OCI-LY1 (cell line): ENCODE data around the gene TRPV4.

ENCODE experiments used
- H2AFZ ChIP-seq: fragments of 200-600 bp; sonication (generic), shearing (Covaris generic); 2 replicates; pipeline ENCODE4 v1.6.0; 2014; ENCODE audit warnings: antibody characterized with exemption, mild to moderate bottlenecking, low read length
- H3F3A ChIP-seq: fragments of 200-600 bp; sonication (generic), shearing (Covaris generic); 2 replicates; pipeline ENCODE4 v1.6.0; 2014; ENCODE audit warnings: mild to moderate bottlenecking, antibody characterized with exemption, low read length, moderate library complexity; ENCODE audit not compliant: insufficient read depth
- H3K27ac ChIP-seq: fragments of 200-600 bp; sonication (generic); 2 replicates; pipeline ENCODE4 v1.5.1; 2014; ENCODE audit warnings: low read length, mixed run types, mild to moderate bottlenecking, low read depth; ENCODE audit not compliant: poor library complexity, severe bottlenecking
- H3K27me3 ChIP-seq: fragments of 200-600 bp; sonication (generic); 2 replicates; pipeline ENCODE4 v1.6.0; 2014; ENCODE audit warnings: antibody characterized with exemption, mild to moderate bottlenecking, low read length, moderate library complexity; ENCODE audit not compliant: insufficient read depth
- H3K36me3 ChIP-seq: fragments of 200-600 bp; sonication (generic); 2 replicates; pipeline ENCODE4 v1.6.1; 2014; ENCODE audit warnings: mild to moderate bottlenecking, antibody characterized with exemption, low read length, moderate library complexity, mixed read lengths; ENCODE audit not compliant: insufficient read depth
- H3K4me1 ChIP-seq: fragments of 200-600 bp; sonication (generic); 2 replicates; pipeline ENCODE4 v1.5.1; 2014; ENCODE audit warnings: mild to moderate bottlenecking, low read length, moderate library complexity; ENCODE audit not compliant: insufficient read depth, severe bottlenecking
- H3K4me2 ChIP-seq: fragments of 200-600 bp; sonication (generic), shearing (Covaris generic); 2 replicates; pipeline ENCODE4 v1.6.1; 2014; ENCODE audit warnings: low read length
- H3K4me3 ChIP-seq: fragments of 200-600 bp; sonication (generic); 2 replicates; pipeline ENCODE4 v1.5.1; 2014; ENCODE audit warnings: low read length, low read depth, mild to moderate bottlenecking, mixed read lengths; ENCODE audit not compliant: poor library complexity, severe bottlenecking
- H3K79me2 ChIP-seq: fragments of 200-600 bp; shearing (Covaris generic); 2 replicates; pipeline ENCODE4 v1.6.1; 2016; ENCODE audit warnings: mixed run types, low read length, mixed read lengths; ENCODE audit not compliant: insufficient read depth
- H3K9ac ChIP-seq: fragments of 200-600 bp; sonication (generic), shearing (Covaris generic); 2 replicates; pipeline ENCODE4 v1.6.1; 2014; ENCODE audit warnings: mild to moderate bottlenecking, low read length, mixed read lengths
- H3K9me2 ChIP-seq: fragments of 200-600 bp; sonication (generic), shearing (Covaris generic); 2 replicates; pipeline ENCODE4 v1.6.1; 2014; ENCODE audit warnings: low read depth, mild to moderate bottlenecking, low read length, mixed read lengths
- H3K9me3 ChIP-seq: fragments of 200-600 bp; shearing (Covaris generic); 2 replicates; pipeline ENCODE4 v1.6.1; 2014; ENCODE audit warnings: low read length, mixed read lengths
- H4K20me1 ChIP-seq: fragments of 200-600 bp; sonication (generic), shearing (Covaris generic); 2 replicates; pipeline ENCODE4 v1.6.0; 2016; ENCODE audit warnings: mild to moderate bottlenecking, low read length; ENCODE audit not compliant: insufficient read depth
- CTCF ChIP-seq: fragments of 200-600 bp; sonication (generic), shearing (Covaris generic); IDR thresholded peaks from 2 replicates; pipeline ENCODE4 v1.5.1; 2017; ENCODE audit warnings: mild to moderate bottlenecking, antibody characterized with exemption, low read length, moderate library complexity, mixed read lengths
- EZH2 ChIP-seq: fragments of 200-600 bp; sonication (generic), shearing (Covaris generic); IDR thresholded peaks from 2 replicates; pipeline ENCODE4 v1.8.0; 2017; ENCODE audit warnings: borderline replicate concordance, mixed run types, mild to moderate bottlenecking, antibody characterized with exemption, low read length, moderate library complexity, mixed read lengths

TRPV4 gene

GRCh38 chr12:109770104-109770860, 62.9 kb downstream of the TRPV4 start:
- no peaks in the 10 kb centered on the region for H3K9me3 ChIP-seq

DNA sequence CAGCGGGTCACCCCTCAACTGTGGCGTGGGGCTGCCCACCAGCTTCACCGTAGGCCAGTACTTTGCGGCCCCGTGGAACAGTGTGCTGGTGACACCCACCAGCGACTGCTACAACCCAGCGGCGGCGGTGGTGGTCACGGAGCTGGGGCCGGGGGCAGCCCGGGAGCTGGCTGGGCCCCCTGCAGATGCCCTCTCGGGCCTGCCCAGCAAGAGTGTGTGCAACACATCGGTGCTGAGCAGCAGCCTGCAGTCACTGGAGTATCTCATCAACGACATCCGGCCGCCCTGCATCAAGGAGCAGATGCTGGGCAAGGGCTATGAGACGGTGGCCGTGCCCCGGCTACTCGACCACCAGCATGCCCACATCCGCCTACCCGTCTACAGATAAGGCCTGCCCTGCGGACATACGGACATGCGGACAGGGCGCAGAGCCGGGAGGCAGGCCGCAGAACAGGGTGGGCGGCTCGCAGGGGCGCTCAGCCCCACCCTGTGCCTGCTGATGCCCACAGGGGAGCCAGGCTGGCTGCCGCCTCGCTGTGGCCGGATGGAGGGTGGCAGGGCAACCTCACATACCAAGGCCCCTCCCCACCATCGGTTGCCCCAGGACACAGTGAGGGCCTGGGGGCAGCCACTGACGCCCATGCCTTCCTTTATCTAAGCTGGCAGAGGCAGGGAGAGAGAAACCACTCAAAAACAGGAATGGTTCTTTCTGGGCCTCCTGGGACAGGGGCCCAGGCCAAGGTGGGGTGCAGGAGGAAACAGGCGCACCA, 64.1 kb downstream of the TRPV4 start:
- no peak overlapping the region for H3K4me3 ChIP-seq
- no peaks in the 10 kb centered on the region for H3K27me3 ChIP-seq
- H3F3A ChIP-seq: no peaks in the 10 kb centered on the region
- H3K9ac ChIP-seq: no peak overlapping the region
- no peak overlapping the region for H3K4me2 ChIP-seq
- no peak overlapping the region for H2AFZ ChIP-seq
- no peaks in the 10 kb centered on the region for H3K9me2 ChIP-seq
- no peaks in the 10 kb centered on the region for H3K36me3 ChIP-seq
- no peak for TF ChIP-seq CTCF
- no peak for TF ChIP-seq EZH2
- H3K79me2 ChIP-seq: no peaks in the 10 kb centered on the region
- no peaks in the 10 kb centered on the region for H4K20me1 ChIP-seq
- H3K27ac ChIP-seq: no peak overlapping the region
- H3K9me3 ChIP-seq: no peaks in the 10 kb centered on the region
- H3K4me1 ChIP-seq: no peaks in the 10 kb centered on the region

More at GRCh38 chr12:109770104-109770860, 62.9 kb downstream of the TRPV4 start:
- Histone ChIP-seq H3F3A (no peaks in the 10 kb centered on the region), H3K4me3 (no peak overlapping the region), H3K36me3 (no peaks in the 10 kb centered on the region), H3K27ac (no peak overlapping the region), H4K20me1 (no peaks in the 10 kb centered on the region), H3K79me2 (no peaks in the 10 kb centered on the region), H3K4me2 (no peak overlapping the region), H3K27me3 (no peaks in the 10 kb centered on the region), H3K4me1 (no peaks in the 10 kb centered on the region), H3K9me2 (no peaks in the 10 kb centered on the region), H3K9ac (no peak overlapping the region), H2AFZ (no peak overlapping the region)
- TF ChIP-seq CTCF: no peak

DNA sequence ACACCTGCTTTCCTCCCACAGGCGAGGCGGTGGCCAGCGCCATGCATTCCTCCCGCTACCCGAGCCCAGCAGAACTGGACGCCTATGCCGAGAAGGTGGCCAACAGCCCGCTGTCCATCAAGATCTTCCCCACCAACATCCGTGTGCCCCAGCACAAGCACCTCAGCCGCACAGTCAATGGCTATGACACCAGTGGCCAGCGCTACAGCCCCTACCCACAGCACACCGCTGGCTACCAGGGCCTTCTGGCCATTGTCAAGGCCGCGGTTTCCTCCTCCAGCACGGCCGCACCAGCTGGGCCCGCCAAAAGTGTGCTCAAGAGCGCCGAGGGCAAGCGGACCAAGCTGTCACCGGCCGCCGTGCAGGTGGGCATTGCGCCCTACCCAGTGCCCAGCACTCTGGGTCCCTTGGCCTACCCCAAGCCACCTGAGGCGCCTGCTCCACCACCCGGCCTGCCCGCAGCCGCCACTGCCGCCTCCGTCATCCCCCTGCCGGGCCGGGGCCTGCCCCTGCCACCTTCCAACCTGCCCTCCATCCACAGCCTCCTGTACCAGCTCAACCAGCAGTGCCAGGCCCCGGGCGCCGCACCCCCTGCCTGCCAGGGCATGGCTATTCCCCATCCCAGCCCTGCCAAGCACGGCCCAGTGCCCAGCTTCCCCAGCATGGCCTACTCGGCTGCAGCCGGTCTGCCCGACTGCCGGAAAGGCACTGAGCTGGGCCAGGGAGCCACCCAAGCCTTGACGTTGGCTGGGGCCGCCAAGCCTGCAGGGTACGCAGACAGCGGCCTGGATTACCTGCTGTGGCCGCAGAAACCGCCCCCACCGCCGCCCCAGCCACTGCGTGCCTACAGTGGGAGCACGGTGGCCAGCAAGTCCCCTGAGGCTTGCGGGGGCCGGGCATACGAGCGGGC, 65.0 kb downstream of the TRPV4 start:
- Histone ChIP-seq H3K9me2 (no peaks in the 10 kb centered on the region), H3K79me2 (no peaks in the 10 kb centered on the region), H3K9me3 (no peaks in the 10 kb centered on the region), H3K4me3 (no peak overlapping the region), H3K36me3 (no peaks in the 10 kb centered on the region), H3K4me1 (no peaks in the 10 kb centered on the region), H3K4me2 (no peak overlapping the region), H3K27me3 (no peaks in the 10 kb centered on the region), H2AFZ (no peak overlapping the region), H3F3A (no peaks in the 10 kb centered on the region), H3K27ac (no peak overlapping the region), H4K20me1 (no peaks in the 10 kb centered on the region), H3K9ac (no peak overlapping the region)
- TF ChIP-seq EZH2 (no peak), CTCF (no peak)
